HG03460 (cell line): Measurements from ENCODE around the gene ERGIC1.

Experiments
- ATAC-seq: cut with Tn5 transposase; IDR thresholded peaks from one replicate; pipeline ENCODE4 v1.9.1; 2021; ENCODE audit not compliant: unreplicated experiment

The ERGIC1 gene

DNA sequence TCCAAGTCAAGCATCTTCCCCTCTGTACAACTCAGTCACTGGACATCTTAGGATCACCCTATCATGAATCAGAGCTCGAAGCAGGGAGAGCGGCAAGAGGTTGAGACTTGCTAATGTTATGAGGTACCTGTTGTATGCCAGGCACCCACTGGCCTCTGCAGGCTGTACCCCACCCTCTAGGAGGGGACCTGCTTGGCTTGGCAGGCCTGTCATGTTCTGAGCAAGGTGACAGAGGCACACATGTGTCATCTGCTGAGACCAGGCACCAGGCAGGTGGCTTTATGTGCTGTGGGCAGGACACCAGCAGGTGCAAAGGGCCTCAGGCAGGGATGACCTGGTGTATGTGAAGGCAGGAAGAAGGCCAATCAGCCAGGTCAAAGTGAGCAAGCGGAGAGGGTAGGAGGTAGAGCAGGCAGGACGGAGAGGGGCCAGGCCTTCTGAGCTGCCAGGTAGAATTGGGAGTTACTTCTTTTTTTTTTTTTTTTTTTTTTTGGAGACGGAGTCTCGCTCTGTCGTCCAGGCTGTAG is 64.9 kb downstream of the ERGIC1 start:
- no peak for ATAC-seq

DNA sequence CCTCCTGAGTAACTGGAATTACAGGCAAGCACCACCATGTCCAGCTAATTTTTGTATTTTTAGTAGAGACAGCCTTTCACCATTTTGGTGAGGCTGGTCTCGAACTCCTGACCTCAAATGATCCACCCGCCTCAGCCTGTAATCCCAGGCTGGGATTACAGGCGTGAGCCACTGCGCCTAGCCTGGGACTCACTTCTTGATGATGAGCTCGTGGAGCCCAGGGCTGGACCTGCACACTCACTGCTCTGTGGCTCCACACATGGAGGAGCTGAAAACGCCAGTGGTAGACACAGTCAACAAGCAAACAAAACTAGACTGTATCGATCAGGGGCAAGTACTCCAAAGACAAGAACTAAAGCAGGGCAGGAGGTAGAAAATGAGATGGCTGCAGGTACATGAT is 65.4 kb downstream of the ERGIC1 start:
- ATAC-seq, result no peak

DNA sequence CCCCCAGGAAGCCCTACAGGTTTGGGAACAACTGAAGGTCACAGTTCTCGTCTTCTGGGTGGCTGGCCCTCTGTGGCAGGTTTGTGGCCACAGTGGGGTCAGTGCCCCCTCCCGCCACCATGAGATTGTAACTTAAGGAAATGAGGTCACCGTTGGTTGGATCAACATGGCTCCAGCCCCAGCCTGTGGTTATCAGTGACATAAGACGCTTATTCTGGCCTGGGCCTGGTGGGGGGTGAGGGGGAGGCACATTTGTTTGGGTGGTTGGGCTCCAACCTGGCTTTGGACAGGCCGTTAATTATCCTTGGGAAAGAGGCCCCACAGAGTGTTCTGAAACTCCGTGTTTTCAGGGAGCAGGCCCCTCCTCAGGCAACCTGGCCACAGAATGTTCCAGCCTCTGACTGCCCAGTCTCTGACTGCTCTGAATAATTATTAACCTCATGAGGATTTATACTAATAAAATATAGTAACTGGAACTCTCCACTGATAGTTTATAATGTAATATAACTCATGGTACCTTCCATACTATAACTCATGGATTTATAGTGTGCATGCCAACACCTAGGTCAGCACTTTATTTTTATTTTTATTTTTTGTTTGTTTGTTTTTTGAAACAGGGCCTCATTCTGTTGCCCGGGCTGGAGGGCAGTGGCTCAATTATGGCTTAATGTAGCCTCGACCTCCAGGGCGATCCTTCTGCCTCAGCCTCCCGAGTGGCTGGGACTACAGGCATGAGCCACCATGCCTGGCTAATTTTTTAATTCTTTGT is 67.1 kb downstream of the ERGIC1 start:
- no peak for ATAC-seq

DNA sequence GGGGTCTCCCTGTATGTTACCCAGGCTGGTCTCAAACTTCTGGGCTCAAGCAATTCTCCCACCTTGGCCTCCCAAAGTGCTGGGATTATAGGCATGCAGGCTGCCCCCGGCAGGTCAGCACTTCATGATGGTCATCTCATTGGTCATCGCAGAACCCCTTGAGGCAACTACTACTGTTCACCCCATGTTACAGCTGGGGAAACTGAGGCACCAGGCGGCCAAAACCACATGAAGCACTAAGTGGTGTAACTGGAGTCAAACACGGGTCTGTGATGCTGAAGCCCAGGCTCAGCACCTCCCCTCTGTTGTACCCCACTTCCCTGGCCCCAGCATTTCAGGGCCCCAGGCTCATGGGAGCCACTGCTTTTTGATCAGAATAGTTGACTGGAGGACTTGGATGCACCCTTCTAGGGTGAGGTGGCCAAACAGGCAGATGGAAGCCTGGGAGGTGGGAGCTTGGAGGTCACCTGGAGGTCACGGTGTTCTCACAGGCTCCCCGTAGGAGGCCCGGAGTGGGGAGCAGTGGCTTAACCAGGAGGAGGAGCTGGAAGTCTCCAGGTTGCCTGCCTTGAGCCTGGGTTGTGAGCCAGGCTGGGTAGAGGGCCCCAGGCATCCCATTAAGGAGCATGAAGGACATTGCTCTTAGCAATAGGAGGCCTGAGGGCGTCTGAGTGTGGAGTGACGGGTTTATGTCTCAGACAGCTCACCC is 67.9 kb downstream of the ERGIC1 start:
- ATAC-seq, result no peak

DNA sequence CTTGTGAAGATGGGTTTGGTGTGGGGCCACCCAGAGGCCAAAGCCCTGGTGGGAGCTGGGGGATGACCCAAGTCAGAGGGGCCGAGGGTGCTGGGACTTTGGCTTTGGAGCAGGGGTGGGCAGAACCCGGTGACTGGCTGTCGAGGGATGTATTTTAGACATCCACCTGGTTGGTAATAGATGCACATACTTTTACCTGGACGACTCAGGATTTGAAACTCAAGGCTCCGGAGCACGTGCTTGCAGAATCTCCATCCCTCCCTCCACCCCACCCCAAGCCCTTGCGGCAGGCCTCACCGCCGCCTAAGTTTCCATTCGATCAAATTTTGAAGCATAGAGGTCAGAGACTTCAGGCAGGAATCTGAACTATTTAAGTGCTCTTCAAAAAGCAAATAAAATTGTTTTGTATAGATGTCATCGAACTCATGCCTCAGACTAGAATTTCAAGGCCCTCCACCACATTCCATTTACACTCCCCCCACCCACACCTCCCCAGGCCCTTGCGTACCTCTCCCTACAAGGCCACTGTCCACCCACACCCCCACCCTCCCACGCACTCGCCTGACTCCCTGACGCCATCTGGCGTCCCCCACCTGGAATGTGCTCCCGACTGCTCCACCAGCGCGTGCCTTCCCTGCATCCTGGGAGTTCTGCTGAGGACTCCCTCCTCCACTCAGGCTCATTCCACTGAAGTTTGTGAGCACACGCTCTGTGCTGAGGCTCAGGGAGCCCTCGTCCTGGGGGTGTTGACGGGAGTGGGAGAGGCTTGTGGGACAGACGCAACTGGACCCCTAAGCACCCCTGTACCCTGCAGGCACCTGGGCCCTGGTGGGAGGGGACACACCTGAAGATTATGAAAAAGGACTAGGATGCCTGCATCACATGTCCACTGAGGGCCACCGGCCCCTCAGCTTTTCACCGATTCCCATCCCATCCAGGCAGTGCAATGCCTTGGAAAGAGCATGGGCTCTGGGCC is 68.7 kb downstream of the ERGIC1 start:
- no peak for ATAC-seq

GRCh38 chr5:172903790-172904189 is 69.7 kb downstream of the ERGIC1 start:
- no peak for ATAC-seq

- ATAC-seq, result no peak
Observed at GRCh38 chr5:172904312-172904642, 70.2 kb downstream of the ERGIC1 start.

GRCh38 chr5:172904643-172905345 is 70.7 kb downstream of the ERGIC1 start:
- ATAC-seq, result no peak

DNA sequence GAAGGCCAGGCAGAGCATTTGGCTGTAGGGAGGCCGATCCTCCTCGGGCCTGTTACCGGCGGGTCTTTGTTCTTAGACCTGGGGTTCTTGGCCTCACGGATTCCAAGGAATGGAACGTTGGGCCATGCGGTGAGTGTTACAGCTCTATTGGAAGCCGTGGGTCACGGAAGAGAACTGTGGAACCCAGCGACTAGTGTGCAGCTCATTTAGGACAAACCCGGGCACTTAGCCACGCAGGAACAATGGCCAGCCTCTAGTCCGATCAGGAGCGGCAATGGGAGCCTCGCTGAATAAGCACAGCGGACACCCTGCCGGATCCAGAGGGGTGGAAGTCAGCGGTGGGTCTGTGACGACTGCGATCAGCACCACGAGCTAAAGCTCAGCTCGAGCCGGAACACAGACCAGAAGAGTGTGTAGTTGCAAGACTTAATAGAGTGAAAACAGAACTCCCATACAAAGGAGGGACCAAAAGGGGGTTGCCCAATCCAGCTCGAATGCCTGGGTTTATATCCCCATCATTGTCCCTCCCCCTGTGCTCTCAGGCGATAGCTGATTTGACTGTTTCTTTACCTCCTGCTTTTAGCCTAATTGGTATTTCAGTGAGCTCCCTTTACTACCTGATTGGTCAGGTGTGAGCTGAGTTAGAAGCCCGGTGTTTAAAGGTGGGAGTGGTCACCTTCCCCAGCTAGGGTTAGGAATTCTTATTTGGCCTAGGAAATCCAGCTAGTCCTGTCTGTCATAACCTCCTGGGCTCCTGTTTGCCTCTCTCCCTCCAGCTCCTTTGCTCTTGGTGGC is 71.5 kb downstream of the ERGIC1 start:
- no peak for ATAC-seq

DNA sequence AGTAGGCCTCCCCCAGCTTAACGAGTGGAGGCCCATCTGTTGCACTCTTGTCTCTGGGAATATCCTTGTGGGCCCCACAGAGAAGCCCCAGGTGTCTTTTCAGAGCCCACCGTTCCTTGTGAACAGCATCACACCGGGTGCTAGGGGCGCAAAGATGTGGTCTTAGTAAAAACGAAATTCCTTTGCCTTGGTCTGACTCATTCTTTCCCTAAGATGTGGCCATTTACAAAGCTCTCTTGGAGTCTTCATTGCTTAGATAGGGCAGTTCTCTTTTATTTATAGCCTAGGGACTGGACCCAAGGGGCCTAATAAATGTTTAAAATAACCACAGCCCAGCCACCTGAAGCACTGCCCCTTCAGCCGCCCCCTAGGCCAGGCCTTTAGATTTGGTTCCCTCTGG is 72.4 kb downstream of the ERGIC1 start:
- no peak for ATAC-seq

DNA sequence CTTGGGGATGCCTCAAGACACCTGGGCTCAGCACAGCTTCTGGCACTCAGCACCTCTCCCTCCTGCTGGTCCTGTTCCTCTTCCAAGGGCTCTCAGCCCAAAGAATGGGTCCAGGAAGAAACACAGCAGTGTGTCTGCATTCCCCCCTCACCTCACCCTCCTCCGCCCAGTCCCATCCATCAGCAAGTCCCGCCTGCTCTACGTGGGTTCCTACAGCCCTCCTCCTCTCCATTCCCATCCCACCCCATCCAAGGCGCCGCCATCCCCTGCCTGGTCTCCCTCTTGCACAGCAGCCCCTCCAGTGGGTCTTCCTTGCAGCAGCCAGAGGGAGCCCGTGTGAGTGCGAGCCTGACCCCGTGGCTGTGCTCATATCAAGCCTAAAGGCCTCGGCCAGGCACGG is 72.8 kb downstream of the ERGIC1 start:
- no peak for ATAC-seq

DNA sequence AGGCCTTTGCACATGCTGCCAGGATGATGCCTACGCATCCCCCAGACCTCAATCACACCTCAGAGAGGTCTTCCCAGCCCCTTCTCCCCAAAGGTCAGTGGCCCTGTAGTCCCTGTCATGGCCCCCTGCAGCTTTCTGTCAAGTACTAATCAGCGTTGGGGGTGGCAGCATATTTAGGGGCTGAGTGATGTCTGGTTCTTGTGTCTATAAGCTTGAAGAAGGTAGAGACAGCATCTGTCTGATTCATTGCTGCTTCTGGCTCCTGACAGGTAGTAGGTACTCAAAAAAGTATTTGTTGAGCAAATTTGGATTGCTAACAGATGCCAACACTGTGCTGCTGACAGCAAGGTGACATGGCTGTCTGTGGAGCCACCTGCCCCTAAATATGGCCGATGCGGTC is 73.6 kb downstream of the ERGIC1 start:
- ATAC-seq, result no peak

- ATAC-seq, result no peak
Observed at GRCh38 chr5:172908662-172909061, 74.6 kb downstream of the ERGIC1 start.

DNA sequence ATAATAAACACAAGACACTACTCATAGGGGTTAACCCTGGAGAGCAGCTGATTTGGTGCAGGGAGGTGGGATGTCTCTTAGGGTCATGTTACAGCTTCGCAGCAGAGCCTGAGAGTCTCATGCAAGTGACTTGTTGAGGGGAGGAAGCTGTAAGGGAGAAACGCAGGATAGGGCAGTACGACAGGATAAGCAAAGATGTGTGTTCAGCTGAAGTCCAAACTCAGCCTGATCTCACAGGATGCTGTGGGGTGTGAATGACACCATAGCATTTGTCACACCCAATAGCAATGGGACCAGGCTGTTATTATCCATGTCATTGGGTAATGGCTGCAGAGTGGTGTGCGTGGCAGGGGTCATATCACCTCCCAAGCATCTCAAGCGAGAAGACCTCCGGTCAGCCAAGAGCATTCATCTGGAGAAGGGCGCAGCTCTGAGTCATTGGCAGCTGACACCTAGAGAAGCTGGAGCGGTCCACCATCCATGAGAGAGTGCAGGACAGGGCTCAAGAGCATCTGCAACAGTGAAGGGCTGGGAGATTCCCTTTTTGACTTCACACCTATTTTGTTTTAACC is 76.0 kb downstream of the ERGIC1 start:
- ATAC-seq, result no peak

- ATAC-seq, result peak; percentile 54
Observed at GRCh38 chr5:172910828-172911627, 77.0 kb downstream of the ERGIC1 start.

- ATAC-seq, result no peak
Observed at GRCh38 chr5:172911628-172911880, 77.5 kb downstream of the ERGIC1 start.

DNA sequence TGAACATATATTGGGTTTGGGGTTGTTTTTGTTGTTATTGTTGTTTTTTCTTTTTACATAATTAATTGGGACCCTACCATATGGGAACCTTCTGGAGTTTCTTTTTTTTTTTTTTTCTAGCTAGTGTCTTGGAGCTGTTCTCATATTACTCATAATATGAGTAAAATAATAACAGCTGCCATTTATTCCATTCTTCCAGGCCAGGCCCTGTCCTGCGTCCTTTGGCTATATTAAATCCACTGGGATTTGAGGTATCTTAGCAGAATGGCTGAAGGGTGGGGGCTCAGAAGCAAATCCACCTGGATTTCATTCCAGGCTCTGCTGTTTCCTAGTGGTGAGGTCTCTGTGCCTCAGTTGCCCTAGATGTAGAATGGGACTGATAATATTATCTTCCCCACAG is 77.9 kb downstream of the ERGIC1 start:
- ATAC-seq, result no peak

DNA sequence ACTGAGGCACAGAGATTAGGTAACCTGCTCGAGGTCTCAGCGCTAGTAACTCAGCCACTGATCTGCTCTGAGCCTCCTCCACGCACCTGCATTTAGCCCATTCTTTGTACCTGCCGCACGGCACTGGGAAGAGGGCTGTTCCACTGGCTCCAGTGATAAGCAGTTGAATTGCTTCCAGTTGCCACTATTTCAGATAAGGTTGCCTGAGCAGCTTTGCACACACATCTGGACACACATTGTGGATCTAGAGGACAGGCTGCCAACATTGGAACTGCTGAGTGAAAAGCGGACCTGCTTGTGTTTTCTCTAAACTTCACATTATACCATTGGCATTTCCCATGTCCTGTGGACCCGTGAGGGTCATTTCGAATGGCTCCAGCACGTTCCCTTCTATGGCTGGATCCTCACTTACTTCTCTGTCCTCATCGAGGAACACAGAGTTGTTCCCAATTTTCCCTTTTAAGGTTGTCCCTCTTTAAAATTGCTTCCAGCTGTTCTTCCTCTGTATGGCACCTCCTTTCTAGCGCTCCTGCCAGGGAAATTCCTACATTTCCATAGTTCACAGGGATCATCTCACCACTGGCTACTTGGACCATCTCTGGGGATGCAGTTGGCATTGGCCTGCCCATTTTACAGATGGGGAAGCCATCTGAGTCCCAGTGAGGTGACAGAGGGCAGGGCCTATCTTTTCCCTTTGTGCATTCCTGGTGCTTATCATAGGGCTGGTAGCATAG is 79.2 kb downstream of the ERGIC1 start:
- ATAC-seq, result no peak
